Right lobe of liver (tissue), 6 donors: Measurements from ENCODE around the gene BAIAP2L2. TPM values are rescaled to one million over a fixed set of nuclear protein-coding genes. Genes with fewer than 3 reads are reported as not detected.

Experiments used
- ATAC-seq, 4 donors: fragments of 200-7000 bp; cut with Tn5 transposase; one replicate each; pipeline ENCODE4 v1.9.1; 2020; ENCODE audit warnings: mild to moderate bottlenecking in 4 of 4, moderate library complexity in 4 of 4
- DNase-seq, 3 donors: peaks; one replicate each; pipeline ENCODE4 v3.0.0-alpha.2; 2020
- H3K27ac ChIP-seq, 3 donors: fragments of 200-600 bp; one replicate each; pipeline ENCODE4 v1.8.0; 2022
- H3K27me3 ChIP-seq, 2 donors: fragments of 200-600 bp; one replicate each; pipeline ENCODE4 v1.8.0; 2022
- H3K36me3 ChIP-seq, 4 donors: fragments of 200-600 bp; sonication (generic) in 1 of 4; one replicate each; pipeline versions ENCODE4 v1.5.1 to v1.8.0; 2017 to 2022; ENCODE audit warnings: control low read depth in 1 of 4
- H3K4me1 ChIP-seq, 4 donors: fragments of 200-600 bp; sonication (generic) in 1 of 4; one replicate each; pipeline versions ENCODE4 v1.5.1 to v1.8.0; 2017 to 2022; ENCODE audit warnings: control low read depth in 1 of 4
- H3K4me3 ChIP-seq, 3 donors: fragments of 200-600 bp; one replicate each; pipeline ENCODE4 v1.8.0; 2022
- H3K9me3 ChIP-seq, 4 donors: fragments of 200-600 bp; sonication (generic) in 1 of 4; one replicate each; pipeline versions ENCODE4 v1.5.1 to v1.8.0; 2017 to 2022; ENCODE audit warnings: control low read depth in 1 of 4
- CTCF ChIP-seq, 4 donors: fragments of 200-600 bp in 3 of 4; fragments of 450-650 bp in 1 of 4; IDR thresholded peaks; one replicate each; pipeline versions ENCODE4 v1.5.1 to v1.8.0; 2016 to 2022; ENCODE audit warnings: antibody characterized with exemption in 4 of 4, mild to moderate bottlenecking in 2 of 4
- POLR2A ChIP-seq: fragments of 450-650 bp; IDR thresholded peaks from one replicate; pipeline ENCODE4 v1.6.1; 2017; ENCODE audit warnings: antibody characterized with exemption, mild to moderate bottlenecking
- WGBS: methylation state at CpG from one replicate; pipeline ENCODE4 v1.1.6; 2018; ENCODE audit warnings: low coverage, low lambda C conversion rate; ENCODE audit not compliant: insufficient coverage; ENCODE audit errors: missing lambda C conversion rate; 5-methylcytosine and 5-hydroxymethylcytosine counted together
- intact Hi-C, 2 donors: fragments of 100-400 bp; cut with DNase I; formaldehyde crosslinking; loops; one replicate each; pipeline versions ENCODE4 v1.11.2 to v1.14.1; 2022
- total RNA-seq, 6 experiments: library from RNA; depleted of rRNA in 2 of 6; stranded (reverse); fragments of >200 nt in 2 of 6; fragmentation: NEBNext Ultra II Directional in 3 of 6; extraction: Animal tissue kit (Norgen Biotek cat#: 25700) in 3 of 6; gene quantifications; one replicate each; pipeline versions ENCODE4 v1.1.0 to v1.2.4, GENCODE V29; 2016 to 2023
- donor health status: DM: no; HTN: yes; CAD: no.
- donor health status: DM: no; HTN: no; CAD: no.
- donor health status: DM: no; HTN: no; CAD: no.
- donor health status: DM: no; HTN: yes; CAD: no.
- donor health status: DM: no; HTN: yes; CAD: no.

Gene BAIAP2L2
- total RNA-seq, 6 experiments from 2014 or later, result 0.79 to 5.0 (median 1.4) TPM

- ATAC-seq (no peak), DNase-seq (no peak)
- no peak overlapping the region for H3K4me3 ChIP-seq
- no peaks in the 10 kb centered on the region for H3K27me3 ChIP-seq
- H3K36me3 ChIP-seq, result peaks cover 0 to 41% (median 23%) of the 10 kb centered on the region in 4 donors
- H3K4me1 ChIP-seq, result no peaks in the 10 kb centered on the region
- H3K27ac ChIP-seq, result no peak overlapping the region
- H3K9me3 ChIP-seq, result no peaks in the 10 kb centered on the region
- WGBS, result 80% methylated on average over 8 of the region's 13 CpGs
- intact Hi-C loops, result loop anchor here in 1 of 2 donors (10.0 kb wide), 1 partner anchor 278 kb away; no protein-coding TSS in a partner anchor
- TF ChIP-seq CTCF (IDR thresholded peaks at IDR 0.05) (no peak), POLR2A (no peak)
Measured at GRCh38 chr22:38066381-38067027, 44.0 kb downstream of the BAIAP2L2 start.

- H3K27me3 ChIP-seq, result no peaks in the 10 kb centered on the region
- WGBS, result no CpG with 5 or more reads among the region's 8 CpGs
- DNase-seq (no peak), ATAC-seq (no peak)
- H3K4me3 ChIP-seq, result no peak overlapping the region
- TF ChIP-seq CTCF (IDR thresholded peaks at IDR 0.05) (no peak), POLR2A (no peak)
- H3K4me1 ChIP-seq, result no peaks in the 10 kb centered on the region
- H3K27ac ChIP-seq, result no peak overlapping the region
- intact Hi-C loops, result loop anchor here in 1 of 2 donors (10.0 kb wide), 1 partner anchor 279 kb away; no protein-coding TSS in a partner anchor
- H3K9me3 ChIP-seq, result no peaks in the 10 kb centered on the region
- H3K36me3 ChIP-seq, result peaks cover 0 to 46% (median 23%) of the 10 kb centered on the region in 4 donors
Measured at GRCh38 chr22:38065539-38065938, 44.9 kb downstream of the BAIAP2L2 start.

DNA sequence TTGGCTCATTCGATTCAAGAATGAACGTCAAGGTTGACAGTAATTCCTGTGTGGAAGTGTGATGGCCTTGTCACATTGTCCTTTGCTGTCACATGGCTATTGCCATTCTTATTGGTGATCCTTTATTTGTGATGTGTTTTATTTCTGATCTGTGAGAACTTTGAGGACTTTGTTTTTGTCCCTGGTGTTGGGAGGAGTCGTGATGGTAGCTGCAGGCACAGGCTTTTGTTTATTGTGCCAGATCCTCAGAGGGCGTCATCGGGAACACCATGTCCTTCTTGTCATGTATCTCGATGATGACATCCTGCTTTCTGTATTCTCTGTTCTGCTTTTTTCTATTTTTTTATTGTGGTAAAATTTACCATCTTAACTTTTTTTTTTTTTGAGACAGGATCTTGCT is 47.7 kb downstream of the BAIAP2L2 start:
- peaks cover 0 to 48% (median 21%) of the 10 kb centered on the region in 4 donors for H3K36me3 ChIP-seq
- peaks cover 0 to 3% (median 0%) of the 10 kb centered on the region in 4 donors for H3K4me1 ChIP-seq
- DNase-seq (no peak), ATAC-seq (peak; percentile 32 to 53 (median 44))
- no peaks in the 10 kb centered on the region for H3K9me3 ChIP-seq
- H3K4me3 ChIP-seq, result no peak overlapping the region
- H3K27ac ChIP-seq, result no peak overlapping the region
- intact Hi-C loops, result loop anchor here in 1 of 2 donors (10.0 kb wide), 1 partner anchor 282 kb away; no protein-coding TSS in a partner anchor
- no peak for TF ChIP-seq CTCF (IDR thresholded peaks at IDR 0.05)
- no peak for TF ChIP-seq POLR2A
- H3K27me3 ChIP-seq, result no peaks in the 10 kb centered on the region
- WGBS, result 56% methylated on average over 6 of the region's 6 CpGs

DNA sequence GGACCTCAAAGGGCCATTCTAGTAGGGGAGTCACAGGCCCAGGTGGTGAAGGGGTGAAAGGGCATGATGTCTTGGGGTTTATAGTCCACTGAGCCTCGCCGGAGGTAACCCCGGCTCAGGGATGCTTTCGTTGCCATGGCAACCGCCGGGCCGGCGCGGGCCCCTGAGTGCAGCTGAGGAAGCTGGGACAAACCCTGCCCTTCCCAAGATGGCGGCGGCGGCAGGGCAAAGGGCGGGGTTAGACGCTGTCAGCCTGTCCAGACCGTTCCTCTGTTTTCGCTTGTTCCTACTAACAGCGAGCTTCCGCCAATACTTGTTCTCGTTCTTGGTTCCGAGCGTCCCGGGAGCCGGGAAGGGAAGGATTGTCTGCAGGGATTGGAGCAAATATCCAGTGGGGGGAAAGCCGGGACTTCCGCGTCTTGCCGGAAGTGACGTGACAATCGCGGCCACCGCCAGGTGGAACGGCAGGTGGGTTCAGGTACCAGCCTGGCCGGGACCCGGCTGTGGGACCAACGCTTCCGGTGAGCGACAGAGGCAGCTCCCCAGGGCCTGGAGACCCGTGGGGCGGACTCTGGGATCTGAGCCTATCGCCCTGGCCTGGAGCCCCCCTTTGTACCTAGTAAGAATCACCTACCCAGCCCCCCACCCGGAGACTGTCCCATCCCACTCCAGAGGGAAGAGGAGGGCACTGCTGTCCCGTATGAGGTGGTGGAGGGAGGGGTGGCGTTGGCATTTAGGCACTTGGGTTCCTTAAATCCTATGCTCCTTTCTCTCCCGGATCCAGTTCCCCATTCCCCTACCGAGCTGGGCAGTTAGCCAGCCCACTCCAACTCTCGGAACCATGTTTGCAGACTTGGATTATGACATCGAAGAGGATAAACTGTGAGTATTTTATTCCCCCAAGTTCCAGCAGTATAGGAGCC is 53.3 kb downstream of the BAIAP2L2 start, which contains the start of gene PICK1:
Gene PICK1, plus strand, starts transcription at position 436 of the 923 bp plus-strand sequence. Its CDS starts 406 bp downstream, at position 842.
- ATAC-seq (peak; percentile 86 to 91 (median 88)), DNase-seq (peak; percentile 79 to 87 (median 86))
- peak within 1 kb of the TSS; percentile 66 to 87 (median 67) for H3K4me3 ChIP-seq
- H3K9me3 ChIP-seq, result no peaks in the 10 kb centered on the region
- H3K4me1 ChIP-seq, result peaks cover 0 to 4% (median 0%) of the 10 kb centered on the region in 4 donors
- TF ChIP-seq POLR2A (peak; percentile 39), CTCF (IDR thresholded peaks at IDR 0.05) (peak in 1 of 4 donors; percentile 17)
- peak within 1 kb of the TSS; percentile 74 to 83 (median 82) for H3K27ac ChIP-seq
- intact Hi-C loops, result no loop called here
- H3K27me3 ChIP-seq, result no peaks in the 10 kb centered on the region
- 2% methylated on average over 14 of the region's 47 CpGs for WGBS
- peaks cover 0 to 18% (median 4%) of the 10 kb centered on the region in 4 donors for H3K36me3 ChIP-seq
